Measurements from ENCODE around the gene DALRD3. TPM values are rescaled to one million over a fixed set of nuclear protein-coding genes. Genes with fewer than 3 reads are reported as not detected.
"Not testable (repeated sequence)": the region's sequence is repeated elsewhere in the genome, so short reads cannot be mapped to it uniquely, and the experiment has no call there.

DALRD3 gene
- total and polyA plus RNA-seq, 2 donors = 26.7 to 28.3 TPM

DNA sequence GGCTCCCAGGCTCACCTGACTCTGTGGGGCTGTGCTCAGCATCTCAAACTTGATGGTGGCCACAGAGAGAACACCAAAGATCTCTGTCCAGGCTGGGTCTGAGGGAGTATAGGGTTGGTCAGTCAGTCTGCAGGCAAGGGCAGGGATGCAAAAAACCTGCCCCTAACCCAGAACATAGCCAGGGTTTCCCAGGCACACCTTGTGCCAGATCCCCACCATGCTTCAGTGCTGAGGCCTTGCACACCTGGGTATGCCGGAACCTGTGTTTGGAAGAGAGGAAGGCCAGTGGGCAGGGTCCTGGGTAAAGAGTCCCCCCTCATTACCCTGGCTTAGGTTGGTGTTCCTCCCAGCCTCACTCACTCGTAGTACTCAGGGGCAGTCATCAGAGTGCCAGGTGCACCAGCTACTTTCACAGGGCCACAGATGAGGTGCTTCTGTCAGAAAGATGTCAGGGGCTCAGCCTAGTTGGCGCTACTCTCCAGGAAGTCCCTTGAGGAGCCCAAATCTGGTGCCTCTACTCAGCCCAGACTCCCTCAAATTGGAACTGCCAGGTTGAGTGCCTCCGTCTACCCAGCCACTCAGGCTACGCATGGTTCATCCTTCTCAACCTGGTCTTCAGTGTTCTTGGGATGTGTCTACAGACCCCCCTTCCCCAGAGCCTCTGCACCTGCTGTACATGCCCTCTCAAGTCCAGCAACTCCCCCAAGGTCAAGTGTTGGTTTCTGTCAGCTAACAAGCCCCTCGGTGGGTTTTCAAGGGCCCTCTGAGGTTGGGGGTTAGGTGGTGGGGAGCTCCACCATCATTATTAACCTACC, 1.8 kb downstream of the DALRD3 start:
- H3K4me3 ChIP-seq (ENCODE audit: low read depth, low read length) = no peak overlapping the region
- DNase-seq (ENCODE audit: extremely low spot score) = no peak
- H3K36me3 ChIP-seq (ENCODE audit: insufficient read depth) = peaks cover 10% of the 10 kb centered on the region
- WGBS = 88% methylated on average over 6 of the region's 6 CpGs
- H3K4me1 ChIP-seq (ENCODE audit: insufficient read depth) = no peaks in the 10 kb centered on the region
- no peak overlapping the region for H3K27ac ChIP-seq (ENCODE audit: low read depth)

DNA sequence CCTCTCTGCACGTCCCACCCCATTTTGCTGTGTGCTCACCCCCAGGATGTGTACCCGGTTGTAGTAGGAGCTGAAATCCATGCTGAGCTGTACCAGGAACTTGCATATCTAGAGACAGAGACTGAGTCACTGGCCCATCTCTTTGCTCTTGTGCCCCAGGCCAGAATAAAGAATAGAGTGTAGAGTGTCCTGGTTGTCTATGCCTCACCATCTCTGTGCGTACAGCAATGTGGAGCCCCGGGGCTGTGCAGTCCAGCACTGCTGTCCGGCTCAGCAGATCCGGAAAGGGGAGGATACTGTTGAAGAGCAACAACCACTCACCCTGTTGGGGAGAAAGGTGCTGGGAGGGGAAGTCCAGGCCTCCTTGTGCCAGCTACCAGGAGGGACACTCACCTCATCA, 2.6 kb downstream of the DALRD3 start:
- no peak overlapping the region for H3K27ac ChIP-seq (ENCODE audit: low read depth)
- WGBS = 76% methylated on average over 6 of the region's 6 CpGs
- peaks cover 10% of the 10 kb centered on the region for H3K36me3 ChIP-seq (ENCODE audit: insufficient read depth)
- DNase-seq (ENCODE audit: extremely low spot score) = no peak
- H3K4me1 ChIP-seq (ENCODE audit: insufficient read depth) = no peaks in the 10 kb centered on the region
- no peak overlapping the region for H3K4me3 ChIP-seq (ENCODE audit: low read depth, low read length)

DNA sequence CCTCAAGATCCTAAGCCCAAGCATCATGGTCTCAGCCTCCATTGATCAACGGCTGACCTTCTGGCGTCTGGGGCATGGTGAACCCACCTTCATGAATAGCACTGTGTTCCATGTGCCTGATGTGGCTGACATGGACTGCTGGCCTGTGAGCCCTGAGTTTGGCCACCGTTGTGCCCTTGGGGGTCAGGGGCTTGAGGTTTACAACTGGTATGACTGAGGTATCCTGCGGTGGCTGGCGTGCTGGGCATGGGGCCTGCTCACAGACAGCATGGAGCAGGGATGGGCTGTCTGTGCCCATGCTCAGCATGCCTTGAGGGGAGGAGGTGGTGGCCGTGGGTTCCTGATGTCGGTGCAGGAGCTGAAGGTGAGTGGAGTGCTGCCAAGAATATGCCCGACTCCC, 3.3 kb downstream of the DALRD3 start:
- DNase-seq (ENCODE audit: extremely low spot score) = no peak
- peaks cover 10% of the 10 kb centered on the region for H3K36me3 ChIP-seq (ENCODE audit: insufficient read depth)
- 79% methylated on average over 8 of the region's 8 CpGs for WGBS
- no peak overlapping the region for H3K27ac ChIP-seq (ENCODE audit: low read depth)
- H3K4me1 ChIP-seq (ENCODE audit: insufficient read depth) = no peaks in the 10 kb centered on the region
- H3K4me3 ChIP-seq (ENCODE audit: low read depth, low read length) = no peak overlapping the region

DNA sequence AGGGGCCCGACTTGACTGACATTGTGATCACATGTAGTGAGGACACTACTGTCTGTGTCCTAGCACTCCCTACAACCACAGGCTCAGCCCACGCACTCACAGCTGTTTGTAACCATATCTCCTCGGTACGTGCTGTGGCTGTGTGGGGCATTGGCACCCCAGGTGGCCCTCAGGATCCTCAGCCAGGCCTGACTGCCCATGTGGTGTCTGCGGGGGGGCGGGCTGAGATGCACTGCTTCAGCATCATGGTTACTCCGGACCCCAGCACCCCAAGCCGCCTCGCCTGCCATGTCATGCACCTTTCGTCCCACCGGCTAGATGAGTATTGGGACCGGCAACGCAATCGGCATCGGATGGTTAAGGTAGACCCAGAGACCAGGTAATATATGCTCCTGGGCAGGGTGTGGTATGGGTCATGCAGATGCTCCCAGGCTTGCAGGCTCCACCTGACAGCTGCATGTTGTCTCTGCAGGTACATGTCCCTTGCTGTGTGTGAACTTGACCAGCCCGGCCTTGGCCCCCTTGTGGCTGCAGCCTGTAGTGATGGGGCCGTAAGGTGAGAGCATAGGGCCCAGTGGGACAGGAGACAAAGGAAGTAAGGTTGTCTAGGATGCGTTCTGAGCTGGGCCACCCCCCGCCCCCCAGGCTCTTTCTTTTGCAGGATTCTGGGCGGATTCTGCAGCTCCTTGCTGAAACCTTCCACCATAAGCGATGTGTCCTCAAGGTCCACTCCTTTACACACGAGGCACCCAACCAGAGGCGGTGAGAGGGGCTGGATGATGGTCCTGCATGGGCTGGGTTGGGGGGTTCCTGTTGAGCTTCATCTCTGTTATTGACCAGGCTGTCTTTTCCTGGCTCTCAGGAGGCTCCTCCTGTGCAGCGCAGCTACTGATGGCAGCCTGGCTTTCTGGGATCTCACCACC, 4.4 kb downstream of the DALRD3 start:
- H3K4me1 ChIP-seq (ENCODE audit: insufficient read depth) = no peaks in the 10 kb centered on the region
- peaks cover 10% of the 10 kb centered on the region for H3K36me3 ChIP-seq (ENCODE audit: insufficient read depth)
- no peak overlapping the region for H3K27ac ChIP-seq (ENCODE audit: low read depth)
- no peak overlapping the region for H3K4me3 ChIP-seq (ENCODE audit: low read depth, low read length)
- WGBS = 83% methylated on average over 24 of the region's 24 CpGs
- no peak for DNase-seq (ENCODE audit: extremely low spot score)

DNA sequence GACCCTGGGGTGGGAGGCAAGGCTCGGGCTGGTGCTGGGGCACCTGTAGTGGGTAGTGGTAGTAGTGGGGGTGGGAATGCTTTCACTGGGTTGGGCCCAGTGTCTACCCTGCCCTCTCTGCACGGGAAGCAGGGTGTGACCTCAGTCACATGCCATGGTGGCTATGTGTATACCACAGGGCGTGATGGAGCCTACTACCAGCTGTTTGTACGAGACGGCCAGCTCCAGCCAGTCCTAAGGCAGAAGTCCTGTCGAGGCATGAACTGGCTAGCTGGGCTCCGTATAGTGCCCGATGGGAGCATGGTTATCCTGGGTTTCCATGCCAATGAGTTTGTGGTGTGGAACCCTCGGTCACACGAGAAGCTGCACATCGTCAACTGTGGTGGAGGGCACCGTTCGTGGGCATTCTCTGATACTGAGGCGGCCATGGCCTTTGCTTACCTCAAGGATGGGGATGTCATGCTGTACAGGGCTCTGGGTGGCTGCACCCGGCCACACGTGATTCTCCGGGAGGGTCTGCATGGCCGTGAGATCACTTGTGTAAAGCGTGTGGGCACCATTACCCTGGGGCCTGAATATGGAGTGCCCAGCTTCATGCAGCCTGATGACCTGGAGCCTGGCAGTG, 5.2 kb downstream of the DALRD3 start:
- no peak for DNase-seq (ENCODE audit: extremely low spot score)
- H3K4me3 ChIP-seq (ENCODE audit: low read depth, low read length) = no peak overlapping the region
- WGBS = 74% methylated on average over 19 of the region's 19 CpGs
- H3K4me1 ChIP-seq (ENCODE audit: insufficient read depth) = no peaks in the 10 kb centered on the region
- H3K27ac ChIP-seq (ENCODE audit: low read depth) = no peak overlapping the region
- H3K36me3 ChIP-seq (ENCODE audit: insufficient read depth) = peaks cover 10% of the 10 kb centered on the region

DNA sequence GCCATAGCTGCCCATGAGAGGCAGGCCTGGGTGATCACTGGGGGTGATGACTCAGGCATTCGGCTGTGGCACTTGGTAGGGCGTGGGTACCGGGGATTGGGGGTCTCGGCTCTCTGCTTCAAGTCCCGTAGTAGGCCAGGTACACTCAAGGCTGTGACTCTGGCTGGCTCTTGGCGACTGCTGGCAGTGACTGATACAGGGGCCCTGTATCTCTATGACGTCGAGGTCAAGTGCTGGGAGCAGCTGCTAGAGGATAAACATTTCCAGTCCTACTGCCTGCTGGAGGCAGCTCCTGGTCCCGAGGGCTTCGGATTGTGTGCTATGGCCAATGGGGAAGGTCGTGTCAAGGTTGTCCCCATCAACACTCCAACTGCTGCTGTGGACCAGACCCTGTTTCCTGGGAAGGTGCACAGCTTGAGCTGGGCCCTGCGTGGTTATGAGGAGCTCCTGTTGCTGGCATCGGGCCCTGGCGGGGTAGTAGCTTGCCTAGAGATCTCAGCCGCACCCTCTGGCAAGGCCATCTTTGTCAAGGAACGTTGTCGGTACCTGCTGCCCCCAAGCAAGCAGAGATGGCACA, 5.9 kb downstream of the DALRD3 start:
- Histone ChIP-seq H3K36me3 (ENCODE audit: insufficient read depth) (peaks cover 10% of the 10 kb centered on the region), H3K27ac (ENCODE audit: low read depth) (no peak overlapping the region), H3K4me1 (ENCODE audit: insufficient read depth) (no peaks in the 10 kb centered on the region), H3K4me3 (ENCODE audit: low read depth, low read length) (no peak overlapping the region)
- 70% methylated on average over 17 of the region's 17 CpGs for WGBS
- no peak for DNase-seq (ENCODE audit: extremely low spot score)

DNA sequence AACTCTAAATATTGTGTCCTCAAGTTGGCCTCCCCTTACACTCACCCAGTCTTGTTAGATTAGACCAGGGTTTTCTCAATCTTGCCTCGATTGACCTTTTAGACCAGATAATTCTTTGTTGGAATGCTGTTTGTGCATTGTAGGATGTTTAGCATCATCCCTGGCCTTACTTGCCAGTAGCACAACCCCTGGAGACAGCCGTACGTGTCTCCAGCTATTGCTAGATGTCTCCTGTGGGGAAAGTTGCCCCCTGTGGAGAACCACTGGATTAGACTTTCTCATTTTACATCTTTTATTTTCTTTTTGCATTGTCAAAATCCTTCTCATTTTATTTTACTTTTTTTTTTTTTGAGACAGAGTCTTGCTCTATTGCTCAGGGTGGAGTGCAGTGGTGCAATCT, 9.0 kb downstream of the DALRD3 start:
- DNase-seq (ENCODE audit: extremely low spot score) = no peak
- Histone ChIP-seq H3K36me3 (ENCODE audit: insufficient read depth) (peaks cover 3% of the 10 kb centered on the region), H3K27ac (ENCODE audit: low read depth) (no peak overlapping the region), H3K4me1 (ENCODE audit: insufficient read depth) (no peaks in the 10 kb centered on the region), H3K4me3 (ENCODE audit: low read depth, low read length) (no peak overlapping the region)
- 67% methylated on average over 3 of the region's 3 CpGs for WGBS

DNA sequence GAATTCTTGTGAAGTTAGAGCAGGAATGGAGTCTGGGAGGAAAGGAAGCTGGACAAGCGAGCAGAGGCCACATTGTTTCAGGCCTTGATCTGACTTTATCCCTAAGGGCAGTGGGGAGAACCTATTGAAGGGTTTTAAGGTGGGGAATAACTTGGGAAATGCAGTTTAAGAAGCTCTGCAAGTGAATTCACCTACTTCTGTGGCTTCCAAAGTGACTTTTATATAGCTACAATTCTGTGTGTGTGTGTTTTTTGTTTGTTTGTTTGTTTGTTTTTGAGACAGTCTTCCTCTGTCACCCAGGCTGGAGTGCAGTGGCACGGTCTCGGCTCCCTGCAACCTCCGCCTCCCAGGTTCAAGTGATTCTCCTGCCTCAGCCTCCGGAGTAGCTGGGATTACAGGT, 9.8 kb downstream of the DALRD3 start:
- DNase-seq (ENCODE audit: extremely low spot score); H3K36me3 ChIP-seq (ENCODE audit: insufficient read depth); H3K4me1 ChIP-seq (ENCODE audit: insufficient read depth); H3K4me3 ChIP-seq (ENCODE audit: low read depth, low read length); H3K27ac ChIP-seq (ENCODE audit: low read depth): not testable (repeated sequence)
- WGBS = 90% methylated on average over 5 of the region's 5 CpGs

DNA sequence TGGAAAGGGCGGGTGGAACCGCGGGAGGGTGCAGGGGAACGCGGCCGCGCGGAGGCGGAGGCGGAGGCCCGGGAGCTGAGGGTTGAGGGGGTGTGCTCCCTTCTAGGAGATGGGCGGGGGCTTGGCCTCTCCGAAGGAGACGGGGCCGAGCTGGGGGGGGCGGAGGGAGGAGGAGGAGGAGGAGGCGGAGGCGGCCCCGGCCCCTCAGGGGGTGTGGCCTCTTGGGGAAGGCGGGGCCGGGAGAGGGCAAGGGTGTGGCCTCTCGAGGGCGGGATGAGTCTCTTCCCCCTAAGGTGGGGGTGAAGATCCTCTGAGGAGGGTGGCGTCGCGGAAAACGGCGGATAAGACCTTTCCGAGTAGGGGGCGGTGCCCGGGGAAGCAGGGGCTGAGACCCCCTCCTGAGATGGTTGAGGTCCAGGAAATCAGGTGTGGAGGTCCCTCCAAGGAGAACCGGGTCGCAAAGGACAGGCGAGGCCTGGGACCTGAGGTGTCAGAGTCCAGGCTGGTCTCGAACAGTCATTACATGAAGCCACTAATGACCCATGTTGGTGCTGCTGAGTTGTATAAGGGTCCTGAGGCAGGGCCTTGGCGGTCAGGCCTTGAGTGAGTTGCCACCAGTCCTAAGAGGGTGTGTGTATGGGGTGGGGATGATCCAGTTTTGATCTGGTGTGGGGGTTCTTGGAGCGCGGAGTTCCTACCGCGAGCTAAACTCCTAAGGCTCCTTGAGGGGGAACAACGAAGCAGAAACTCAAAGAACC, 10.4 kb downstream of the DALRD3 start:
- H3K27ac ChIP-seq (ENCODE audit: low read depth) = peak overlapping the region; percentile 91
- H3K4me3 ChIP-seq (ENCODE audit: low read depth, low read length) = peak overlapping the region; percentile 51
- WGBS = 11% methylated on average over 40 of the region's 41 CpGs
- H3K4me1 ChIP-seq (ENCODE audit: insufficient read depth) = no peaks in the 10 kb centered on the region
- H3K36me3 ChIP-seq (ENCODE audit: insufficient read depth) = no peaks in the 10 kb centered on the region
- DNase-seq (ENCODE audit: extremely low spot score) = peak; percentile 69

DNA sequence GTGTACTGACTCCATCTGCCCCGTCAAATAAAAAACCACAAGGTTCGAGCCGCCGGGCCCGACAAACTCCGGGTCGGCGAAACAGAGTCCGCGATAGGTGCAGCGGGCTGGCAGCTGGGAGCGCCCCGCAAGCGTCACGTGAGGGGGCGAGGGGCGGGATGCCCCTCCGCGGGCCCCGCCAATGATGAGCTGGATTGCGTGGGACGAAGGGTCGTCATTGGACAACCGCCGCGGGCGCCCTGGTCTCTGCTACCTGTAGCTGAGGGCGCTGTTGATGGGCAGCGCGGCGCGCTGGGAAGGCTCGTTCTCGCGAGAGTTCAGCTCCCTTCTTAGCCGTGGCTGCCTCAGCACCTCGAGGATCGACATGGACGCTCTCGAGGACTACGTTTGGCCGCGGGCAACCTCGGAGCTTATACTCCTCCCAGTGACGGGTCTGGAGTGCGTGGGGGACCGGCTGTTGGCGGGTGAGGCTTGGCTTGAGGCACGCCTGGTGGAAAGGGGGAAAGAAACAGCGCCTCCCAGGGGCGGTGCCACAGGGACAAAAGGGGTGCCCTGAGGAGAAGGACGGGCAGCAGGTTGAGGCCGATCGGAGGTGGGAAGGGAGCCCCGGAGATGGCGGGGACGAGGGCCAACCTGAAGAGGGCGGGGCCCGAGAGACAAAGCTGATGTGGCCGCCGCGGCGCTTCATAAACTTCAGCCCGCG, 11.2 kb downstream of the DALRD3 start, which contains the start of gene WDR6:
WDR6 (plus strand) TSS at position 324 of the 703 bp plus-strand sequence; CDS start at position 365, 41 bp downstream.
- Histone ChIP-seq H3K36me3 (ENCODE audit: insufficient read depth) (no peaks in the 10 kb centered on the region), H3K27ac (ENCODE audit: low read depth) (peak within 1 kb of the TSS; percentile 91), H3K4me3 (ENCODE audit: low read depth, low read length) (peak within 1 kb of the TSS; percentile 51), H3K4me1 (ENCODE audit: insufficient read depth) (no peaks in the 10 kb centered on the region)
- peak; percentile 95 for DNase-seq (ENCODE audit: extremely low spot score)
- under 1% methylated on average over 65 of the region's 65 CpGs for WGBS

DNA sequence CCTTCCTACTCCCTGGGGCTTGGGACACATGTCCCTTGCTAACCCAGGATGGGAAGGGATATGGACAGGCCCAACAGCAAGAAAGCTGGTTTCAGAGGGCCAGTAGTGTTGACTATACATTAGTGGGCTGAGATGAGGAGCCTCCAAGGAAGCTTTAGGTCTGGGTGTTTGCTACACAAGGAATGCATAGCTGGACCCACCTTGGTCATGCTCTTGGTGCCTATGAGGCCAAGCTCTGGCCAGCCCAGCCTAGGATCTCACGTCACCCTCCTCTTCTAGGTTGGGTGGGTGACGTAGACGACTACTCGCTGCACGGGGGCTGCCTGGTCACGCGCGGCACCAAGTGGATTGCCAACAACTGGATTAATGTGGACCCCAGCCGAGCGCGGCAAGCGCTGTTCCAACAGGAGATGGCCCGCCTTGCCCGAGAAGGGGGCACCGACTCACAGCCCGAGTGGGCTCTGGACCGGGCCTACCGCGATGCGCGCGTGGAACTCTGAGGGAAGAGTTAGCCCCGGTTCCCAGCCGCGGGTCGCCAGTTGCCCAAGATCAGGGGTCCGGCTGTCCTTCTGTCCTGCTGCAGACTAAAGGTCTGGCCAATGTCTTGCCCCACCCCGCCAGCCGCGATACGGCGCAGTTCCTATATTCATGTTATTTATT, 11.8 kb downstream of the DALRD3 start:
- peak overlapping the region; percentile 88 for H3K27ac ChIP-seq (ENCODE audit: low read depth)
- DNase-seq (ENCODE audit: extremely low spot score) = no peak
- H3K4me3 ChIP-seq (ENCODE audit: low read depth, low read length) = peak overlapping the region; percentile 51
- H3K4me1 ChIP-seq (ENCODE audit: insufficient read depth) = no peaks in the 10 kb centered on the region
- H3K36me3 ChIP-seq (ENCODE audit: insufficient read depth) = no peaks in the 10 kb centered on the region
- under 1% methylated on average over 32 of the region's 32 CpGs for WGBS

DNA sequence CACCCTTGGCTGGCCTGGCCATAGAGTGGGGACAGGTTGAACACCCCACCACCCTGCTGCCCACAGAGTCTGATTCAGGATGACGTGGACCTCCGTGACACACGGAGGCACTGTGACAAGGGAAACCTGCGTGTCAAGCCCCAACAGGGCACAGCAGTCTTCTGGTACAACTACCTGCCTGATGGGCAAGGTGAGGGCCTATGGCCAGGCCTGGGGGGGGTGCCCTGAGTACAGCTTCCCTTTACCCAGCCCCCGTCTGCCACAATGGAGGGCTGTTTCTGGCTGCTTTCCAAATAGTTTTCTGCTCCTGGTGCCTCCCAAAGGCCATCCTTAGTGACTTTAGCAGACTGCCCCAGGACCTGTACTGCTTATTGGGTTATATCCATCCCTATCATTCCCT, 12.4 kb downstream of the DALRD3 start:
- Histone ChIP-seq H3K27ac (ENCODE audit: low read depth) (no peak overlapping the region), H3K36me3 (ENCODE audit: insufficient read depth) (no peaks in the 10 kb centered on the region), H3K4me1 (ENCODE audit: insufficient read depth) (no peaks in the 10 kb centered on the region), H3K4me3 (ENCODE audit: low read depth, low read length) (peak overlapping the region; percentile 51)
- WGBS = 91% methylated on average over 5 of the region's 5 CpGs
- no peak for DNase-seq (ENCODE audit: extremely low spot score)

Data from urinary bladder (tissue), 4 donors.